Measurements from ENCODE around the gene ERGIC1. TPM values are rescaled to one million over a fixed set of nuclear protein-coding genes. Genes with fewer than 3 reads are reported as not detected.

ERGIC1 gene
- total and polyA plus RNA-seq, 2 of the 13 experiments (the other 11 are each of a cell fraction or from before 2014, with no cell fraction given), result 78.5 to 184 TPM

DNA sequence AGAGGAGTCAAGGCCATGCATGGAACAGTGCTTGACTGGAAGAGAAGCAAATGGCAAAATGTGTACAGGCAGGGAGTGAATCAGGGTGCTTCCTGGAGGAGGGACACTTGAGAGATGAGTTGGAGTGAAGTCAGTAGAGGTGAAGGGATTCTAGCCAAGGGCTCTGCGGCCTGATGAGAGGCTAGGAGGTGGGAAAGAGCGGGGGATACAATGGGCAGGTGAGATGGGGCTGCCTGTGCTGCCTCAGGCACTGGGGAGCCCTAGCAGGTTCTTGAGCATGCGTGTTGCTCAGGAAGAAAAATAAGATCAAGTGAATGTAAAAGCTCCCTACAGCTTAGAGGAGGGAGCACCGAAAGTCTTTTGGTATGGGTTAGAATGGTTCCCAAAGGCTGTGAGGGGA is 22.3 kb downstream of the ERGIC1 start:
- Histone ChIP-seq H2AFZ (ENCODE audit: low read length) (no peak overlapping the region), H3K4me1 (ENCODE audit: insufficient read depth, low read length) (peaks cover 100% of the 10 kb centered on the region), H3K27me3 (ENCODE audit: control insufficient read depth in 1 of 2, insufficient read depth in 2 of 2, low read length in 2 of 2) (no peaks in the 10 kb centered on the region), H4K20me1 (ENCODE audit: insufficient read depth, low read length) (no peaks in the 10 kb centered on the region), H3K27ac (ENCODE audit: extremely low read length, insufficient read depth, low read length) (peak overlapping the region; percentile 22), H3K4me2 (ENCODE audit: low read depth, low read length) (no peak overlapping the region), H3K9me3 (ENCODE audit: low read length) (no peaks in the 10 kb centered on the region), H3K9ac (ENCODE audit: insufficient read depth, low read depth, low read length) (no peak overlapping the region), H3K79me2 (ENCODE audit: insufficient read depth, low read length) (peaks cover 81% of the 10 kb centered on the region), H3K36me3 (replicated peaks in 1 of 2; ENCODE audit: control insufficient read depth in 1 of 2, insufficient read depth in 2 of 2, low read length in 2 of 2) (peaks cover 4 to 20% of the 10 kb centered on the region in 2 experiments; a peak in 3 of 5 replicates), H3K4me3 (replicated peaks in 1 of 3; ENCODE audit: insufficient read depth in 1 of 3, low read depth in 2 of 3, low read length in 3 of 3) (no peak overlapping the region)
- FAIRE-seq, result no peak
- 100% methylated on average over 4 of the region's 4 CpGs for WGBS (ENCODE audit: low lambda C conversion rate)
- no peak for ATAC-seq
- ChIA-PET CTCF (ENCODE audit: low intra/inter-chr PET ratio, low total read pairs) (no interaction called here), POLR2A (no interaction called here)
- BruUV-seq (replicated peaks), result no TSS peak
- in situ Hi-C loops (cut with HindIII; ENCODE audit: extremely low pct_ligation_motif_present, low pct_unique_long_range_greater_than_20kb) (loop anchor here (10.0 kb wide), 1 partner anchor 82 kb away; the partner anchor contains the start of gene DUSP1), intact Hi-C loops (cut with micrococcal nuclease; ENCODE audit: unreplicated experiment) (no loop called here)
- no peak for DNase-seq (ENCODE audit: low spot score)
- TF ChIP-seq RXRA (CRISPR knock-in tag; IDR thresholded peaks at IDR 0.05) (peak; percentile 11; the same call in 1 of the 2 replicates), ZNF407 (CRISPR knock-in tag; IDR thresholded peaks at IDR 0.05; ENCODE audit: not compliant biosample characterization) (no peak), IRX3 (CRISPR knock-in tag; IDR thresholded peaks at IDR 0.05; ENCODE audit: borderline replicate concordance, low read depth) (no peak), SALL1 (CRISPR knock-in tag; IDR thresholded peaks at IDR 0.05) (0 out of 2 replicates have a peak, but pooled peaks have one; percentile 22), ZSCAN9 (CRISPR knock-in tag; IDR thresholded peaks at IDR 0.05; ENCODE audit: borderline replicate concordance) (no peak), RARA (CRISPR knock-in tag; IDR thresholded peaks at IDR 0.05) (peak; percentile 72; the same call in 1 of the 2 replicates), HOXD1 (CRISPR knock-in tag; IDR thresholded peaks at IDR 0.05) (no peak), PLSCR1 (CRISPR knock-in tag; IDR thresholded peaks at IDR 0.05; ENCODE audit: borderline replicate concordance) (no peak)
- TF ChIP-seq, protein P1, sequence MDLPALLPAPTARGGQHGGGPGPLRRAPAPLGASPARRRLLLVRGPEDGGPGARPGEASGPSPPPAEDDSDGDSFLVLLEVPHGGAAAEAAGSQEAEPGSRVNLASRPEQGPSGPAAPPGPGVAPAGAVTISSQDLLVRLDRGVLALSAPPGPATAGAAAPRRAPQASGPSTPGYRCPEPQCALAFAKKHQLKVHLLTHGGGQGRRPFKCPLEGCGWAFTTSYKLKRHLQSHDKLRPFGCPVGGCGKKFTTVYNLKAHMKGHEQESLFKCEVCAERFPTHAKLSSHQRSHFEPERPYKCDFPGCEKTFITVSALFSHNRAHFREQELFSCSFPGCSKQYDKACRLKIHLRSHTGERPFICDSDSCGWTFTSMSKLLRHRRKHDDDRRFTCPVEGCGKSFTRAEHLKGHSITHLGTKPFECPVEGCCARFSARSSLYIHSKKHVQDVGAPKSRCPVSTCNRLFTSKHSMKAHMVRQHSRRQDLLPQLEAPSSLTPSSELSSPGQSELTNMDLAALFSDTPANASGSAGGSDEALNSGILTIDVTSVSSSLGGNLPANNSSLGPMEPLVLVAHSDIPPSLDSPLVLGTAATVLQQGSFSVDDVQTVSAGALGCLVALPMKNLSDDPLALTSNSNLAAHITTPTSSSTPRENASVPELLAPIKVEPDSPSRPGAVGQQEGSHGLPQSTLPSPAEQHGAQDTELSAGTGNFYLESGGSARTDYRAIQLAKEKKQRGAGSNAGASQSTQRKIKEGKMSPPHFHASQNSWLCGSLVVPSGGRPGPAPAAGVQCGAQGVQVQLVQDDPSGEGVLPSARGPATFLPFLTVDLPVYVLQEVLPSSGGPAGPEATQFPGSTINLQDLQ (CRISPR knock-in tag; IDR thresholded peaks at IDR 0.05), result 0 out of 2 replicates have a peak, but pooled peaks have one; percentile 40
